HG03045 (cell line): Measurements from ENCODE around the gene NINL.

Experiments
- ATAC-seq: cut with Tn5 transposase; IDR thresholded peaks from one replicate; pipeline ENCODE4 v1.9.1; 2021; ENCODE audit warnings: mild to moderate bottlenecking, moderate library complexity; ENCODE audit not compliant: unreplicated experiment

Gene NINL

GRCh38 chr20:25469558-25469957 is 115.8 kb downstream of the NINL start:
- no peak for ATAC-seq

- ATAC-seq, result no peak
These were observed 116.9 kb downstream of the NINL start for GRCh38 chr20:25468126-25469075.

GRCh38 chr20:25467441-25467840 is 117.9 kb downstream of the NINL start:
- no peak for ATAC-seq

GRCh38 chr20:25466846-25467245 is 118.5 kb downstream of the NINL start:
- no peak for ATAC-seq

GRCh38 chr20:25465243-25466135 is 119.8 kb downstream of the NINL start:
- no peak for ATAC-seq

GRCh38 chr20:25464501-25465242 is 120.7 kb downstream of the NINL start:
- no peak for ATAC-seq

- ATAC-seq, result no peak
These were observed 123.4 kb downstream of the NINL start for GRCh38 chr20:25461786-25462545.

GRCh38 chr20:25461281-25461650 is 124.1 kb downstream of the NINL start:
- ATAC-seq, result no peak

- no peak for ATAC-seq
These were observed 124.6 kb downstream of the NINL start for GRCh38 chr20:25460566-25461280.

GRCh38 chr20:25459916-25460535 is 125.3 kb downstream of the NINL start:
- no peak for ATAC-seq

GRCh38 chr20:25459111-25459830 is 126.1 kb downstream of the NINL start:
- ATAC-seq, result no peak

GRCh38 chr20:25457886-25458680 is 127.2 kb downstream of the NINL start:
- no peak for ATAC-seq

- ATAC-seq, result no peak
These were observed 131.0 kb downstream of the NINL start for GRCh38 chr20:25454153-25454900.

GRCh38 chr20:25453035-25453810 is 132.1 kb downstream of the NINL start:
- no peak for ATAC-seq

GRCh38 chr20:25452333-25452732 is 133.0 kb downstream of the NINL start:
- no peak for ATAC-seq

- ATAC-seq, result no peak
These were observed 137.7 kb downstream of the NINL start for GRCh38 chr20:25447671-25448070.
